ENCODE results near the gene KIF21B.

GRCh38 chr1:200923601-200924000 is 99.9 kb downstream of the KIF21B start:
- TF ChIP-seq CTCF (IDR thresholded peaks at IDR 0.05), result no peak
- no peak for TF ChIP-seq POLR2A (IDR thresholded peaks at IDR 0.05)

All from uterus (tissue), 2 donors.